Measurements from ENCODE around the gene CHMP2B.

GRCh38 chr3:87191175-87191574 is 35.9 kb upstream of the CHMP2B start:
- no peak for TF ChIP-seq CTCF (conservative IDR thresholded peaks at IDR 0.05; ENCODE audit: low read length)
- TF ChIP-seq EZH2phosphoT487 (IDR thresholded peaks at IDR 0.05; ENCODE audit: borderline replicate concordance): no peak

Data from Loucy (cell line).